Kidney (tissue), 14 donors: ENCODE results near the gene DIAPH3. TPM values are rescaled to one million over a fixed set of nuclear protein-coding genes. Genes with fewer than 3 reads are reported as not detected.
A peak's percentile ranks its signal among the peaks of the same experiment; 100 is the strongest.

Source experiments
- DNase-seq, 5 donors: peaks; one replicate each; pipeline ENCODE4 v3.0.0-alpha.2; 2013 to 2020
- FAIRE-seq: peaks from 2 replicates; lab custom pipeline; 2012; peaks lifted over from hg19 to GRCh38; lab: Jason Lieb, UNC
- H3K27ac ChIP-seq, 2 donors: one replicate each; pipeline ENCODE4 v1.7.0; 2013; ENCODE audit warnings: low read depth in 2 of 2, low read length in 2 of 2, inconsistent platforms in 1 of 2
- H3K27me3 ChIP-seq: one replicate; pipeline ENCODE4 v1.7.1; 2013; ENCODE audit warnings: low read length, inconsistent platforms; ENCODE audit not compliant: control insufficient read depth, insufficient read depth
- H3K36me3 ChIP-seq, 3 donors: one replicate each; pipeline versions ENCODE4 v1.7.0 to v1.7.1; 2013; ENCODE audit warnings: low read length in 3 of 3, control low read depth in 1 of 3, inconsistent platforms in 1 of 3; ENCODE audit not compliant: insufficient read depth in 3 of 3, control insufficient read depth in 2 of 3
- H3K4me1 ChIP-seq, 3 donors: one replicate each; pipeline versions ENCODE4 v1.7.0 to v1.7.1; 2013; ENCODE audit warnings: low read length in 3 of 3, inconsistent platforms in 1 of 3, low read depth in 1 of 3; ENCODE audit not compliant: control insufficient read depth in 2 of 3, insufficient read depth in 2 of 3
- H3K4me3 ChIP-seq, 3 donors: one replicate each; pipeline versions ENCODE4 v1.7.0 to v1.8.1; 2013; ENCODE audit warnings: low read length in 3 of 3, control low read depth in 1 of 3, inconsistent platforms in 1 of 3
- H3K9ac ChIP-seq, 3 donors: one replicate each; pipeline versions ENCODE4 v1.7.0 to v1.7.1; 2013; ENCODE audit warnings: low read length in 3 of 3, control low read depth in 1 of 3, inconsistent platforms in 1 of 3
- H3K9me3 ChIP-seq, 3 donors: one replicate each; pipeline versions ENCODE4 v1.7.0 to v1.7.1; 2013; ENCODE audit warnings: low read length in 3 of 3, control low read depth in 1 of 3, inconsistent platforms in 1 of 3; ENCODE audit not compliant: control insufficient read depth in 2 of 3, insufficient read depth in 1 of 3
- CTCF ChIP-seq: IDR thresholded peaks from 3 replicates; pipeline ENCODE4 v1.5.1; 2012; ENCODE audit warnings: mild to moderate bottlenecking, moderate library complexity, borderline replicate concordance; ENCODE audit not compliant: insufficient read depth; ENCODE audit errors: extremely low read depth
- intact Hi-C: fragments of 100-400 bp; cut with DNase I; formaldehyde crosslinking; loops from one replicate; pipeline ENCODE4 v1.11.1; 2022
- polyA plus RNA-seq: library from polyadenylated mRNA; stranded (reverse); fragments of 350-450 nt; fragmentation: Illumina TruSeq; extraction: RNeasy Lipid Tissue Mini Kit (QIAGEN cat#74804); gene quantifications from one replicate; pipeline ENCODE4 v1.2.3, GENCODE V29; 2014; ENCODE audit warnings: low read depth, low replicate concordance; ENCODE audit not compliant: insufficient read depth
- total RNA-seq: library from RNA; stranded (reverse); fragmentation: NEBNext Ultra II Directional; extraction: Animal tissue kit (Norgen Biotek cat#: 25700); gene quantifications from one replicate; pipeline ENCODE4 v1.2.1, GENCODE V29; 2021
- donor health status: control.
- donor health status: control.
- donor health status: control.
- donor health status: control.
- donor health status: control.
- donor health status: DM: yes; HTN: yes; CAD: no.
- donor health status: Normal renal cell carcinoma (clear cell type).

The DIAPH3 gene
- total and polyA plus RNA-seq, 2 donors from 2014 or later = 2.0 to 2.7 TPM

- no peak overlapping the region for H3K9ac ChIP-seq
- no peaks in the 10 kb centered on the region for H3K36me3 ChIP-seq
- H3K9me3 ChIP-seq = no peaks in the 10 kb centered on the region
- peak; percentile 25 for FAIRE-seq
- no peak overlapping the region for H3K4me3 ChIP-seq
- peak overlapping the region in 1 of 2 donors; percentile 16 for H3K27ac ChIP-seq
- no peaks in the 10 kb centered on the region for H3K27me3 ChIP-seq
- TF ChIP-seq CTCF = no peak
- intact Hi-C loops = no loop called here
- peaks cover 0 to 4% (median 0%) of the 10 kb centered on the region in 3 donors for H3K4me1 ChIP-seq
- DNase-seq = peak in 4 of 5 donors; percentile 35 to 76 (median 53)
These were observed 5.4 kb downstream of the DIAPH3 start for GRCh38 chr13:60158321-60158801.

GRCh38 chr13:60155978-60156377, 7.8 kb downstream of the DIAPH3 start:
- TF ChIP-seq CTCF = no peak
- intact Hi-C loops = no loop called here

GRCh38 chr13:60152904-60153303, 10.8 kb downstream of the DIAPH3 start:
- Histone ChIP-seq H3K4me3 (no peak overlapping the region), H3K9me3 (no peaks in the 10 kb centered on the region), H3K36me3 (no peaks in the 10 kb centered on the region), H3K27me3 (no peaks in the 10 kb centered on the region), H3K27ac (no peak overlapping the region), H3K4me1 (no peaks in the 10 kb centered on the region), H3K9ac (no peak overlapping the region)
- DNase-seq (no peak), FAIRE-seq (no peak)
- TF ChIP-seq CTCF = no peak
- intact Hi-C loops = no loop called here

More at GRCh38 chr13:60155978-60156377, 7.8 kb downstream of the DIAPH3 start:
- no peak overlapping the region for H3K27ac ChIP-seq
- no peaks in the 10 kb centered on the region for H3K9me3 ChIP-seq
- no peak overlapping the region for H3K4me3 ChIP-seq
- H3K4me1 ChIP-seq = peaks cover 0 to 4% (median 0%) of the 10 kb centered on the region in 3 donors
- no peaks in the 10 kb centered on the region for H3K27me3 ChIP-seq
- H3K9ac ChIP-seq = no peak overlapping the region
- DNase-seq (no peak), FAIRE-seq (no peak)
- no peaks in the 10 kb centered on the region for H3K36me3 ChIP-seq

- no peaks in the 10 kb centered on the region for H3K27me3 ChIP-seq
- no peak for TF ChIP-seq CTCF
- H3K4me3 ChIP-seq = no peak overlapping the region
- no peaks in the 10 kb centered on the region for H3K4me1 ChIP-seq
- DNase-seq (no peak), FAIRE-seq (no peak)
- H3K27ac ChIP-seq = no peak overlapping the region
- H3K9me3 ChIP-seq = no peaks in the 10 kb centered on the region
- H3K9ac ChIP-seq = no peak overlapping the region
- H3K36me3 ChIP-seq = no peaks in the 10 kb centered on the region
- intact Hi-C loops = no loop called here
These were observed 11.6 kb downstream of the DIAPH3 start for GRCh38 chr13:60152114-60152513.
